Osteoblast (primary cell): ENCODE data around the gene PIGT. TPM values are rescaled to one million over a fixed set of nuclear protein-coding genes. Genes with fewer than 3 reads are reported as not detected.
A peak's percentile ranks its signal among the peaks of the same experiment; 100 is the strongest.

ENCODE experiments used
- DNase-seq: peaks from one replicate; pipeline ENCODE4 v3.0.0; 2011; ENCODE audit warnings: low spot score, mixed read lengths; ENCODE audit not compliant: insufficient read length; ENCODE audit errors: missing footprints
- H2AFZ ChIP-seq: 2 replicates; pipeline ENCODE4 v1.6.0; 2011; ENCODE audit warnings: mild to moderate bottlenecking, low read length
- H3K27ac ChIP-seq: 2 replicates; pipeline ENCODE4 v1.5.1; 2011; ENCODE audit warnings: mild to moderate bottlenecking, low read depth, low read length, moderate library complexity
- H3K27me3 ChIP-seq: 2 replicates; pipeline ENCODE4 v1.6.0; 2012; ENCODE audit warnings: mild to moderate bottlenecking, control low read depth, inconsistent platforms, low read length, moderate library complexity; ENCODE audit not compliant: insufficient read depth
- H3K36me3 ChIP-seq: 2 replicates; pipeline ENCODE4 v1.5.1; 2011; ENCODE audit warnings: mild to moderate bottlenecking, low read length, control low read depth, moderate library complexity; ENCODE audit not compliant: insufficient read depth
- H3K4me1 ChIP-seq: 2 replicates; pipeline ENCODE4 v1.5.1; 2011; ENCODE audit warnings: mild to moderate bottlenecking, low read length, control low read depth, moderate library complexity; ENCODE audit not compliant: insufficient read depth
- H3K4me2 ChIP-seq: 2 replicates; pipeline ENCODE4 v1.6.0; 2011; ENCODE audit warnings: mild to moderate bottlenecking, low read length; ENCODE audit not compliant: insufficient read depth
- H3K4me3 ChIP-seq: fragments of 200-600 bp; sonication (generic); 3 replicates; pipeline ENCODE4 v1.5.1; 2012; ENCODE audit warnings: mild to moderate bottlenecking, low read length, inconsistent platforms; ENCODE audit not compliant: insufficient read depth
- H3K79me2 ChIP-seq: 2 replicates; pipeline ENCODE4 v1.6.0; 2012; ENCODE audit warnings: mild to moderate bottlenecking, low read length, control low read depth, inconsistent platforms; ENCODE audit not compliant: insufficient read depth
- H3K9me3 ChIP-seq: 2 replicates; pipeline ENCODE4 v1.5.1; 2011; ENCODE audit warnings: low read depth, low read length, control low read depth
- H4K20me1 ChIP-seq: 2 replicates; pipeline ENCODE4 v1.6.0; 2012; ENCODE audit warnings: mild to moderate bottlenecking, low read length, control low read depth; ENCODE audit not compliant: insufficient read depth
- CTCF ChIP-seq: IDR thresholded peaks from 2 replicates; pipeline ENCODE4 v1.5.1; 2011; ENCODE audit warnings: mild to moderate bottlenecking, low read depth, low read length, moderate library complexity; ENCODE audit errors: extremely low read depth
- total RNA-seq: library from RNA; depleted of rRNA; stranded (reverse); fragments of >200 nt; gene quantifications from 2 replicates; pipeline ENCODE4 v1.2.3, GENCODE V29; 2012

The PIGT gene
- 52.8 and 56.6 TPM in 2 replicates for total RNA-seq

- TF ChIP-seq CTCF, result no peak
- peaks cover 8% of the 10 kb centered on the region for H4K20me1 ChIP-seq
- peak; percentile 93 for DNase-seq
- H3K27ac ChIP-seq, result peak within 1 kb of the TSS; percentile 82
- H3K27me3 ChIP-seq, result no peaks in the 10 kb centered on the region
- peak within 1 kb of the TSS; percentile 92 for H3K4me2 ChIP-seq
- no peaks in the 10 kb centered on the region for H3K9me3 ChIP-seq
- H3K36me3 ChIP-seq, result peaks cover 15% of the 10 kb centered on the region
- H3K4me3 ChIP-seq, result peak within 1 kb of the TSS; percentile 83
- peak within 1 kb of the TSS; percentile 63 for H2AFZ ChIP-seq
- peaks cover 34% of the 10 kb centered on the region for H3K79me2 ChIP-seq
- peaks cover 25% of the 10 kb centered on the region for H3K4me1 ChIP-seq
Measured at GRCh38 chr20:45415822-45416637, at the start of gene PIGT. PIGT (plus strand) TSS chr20:45416141; CDS start chr20:45416157, 16 bp downstream.

- Histone ChIP-seq H3K4me1 (peaks cover 10% of the 10 kb centered on the region), H3K27me3 (no peaks in the 10 kb centered on the region), H4K20me1 (peaks cover 5% of the 10 kb centered on the region), H3K4me2 (no peak overlapping the region), H3K36me3 (peaks cover 23% of the 10 kb centered on the region), H3K9me3 (no peaks in the 10 kb centered on the region), H3K27ac (no peak overlapping the region), H2AFZ (no peak overlapping the region), H3K4me3 (no peak overlapping the region), H3K79me2 (peaks cover 25% of the 10 kb centered on the region)
- TF ChIP-seq CTCF, result no peak
- no peak for DNase-seq
Measured at GRCh38 chr20:45366192-45366591, 49.7 kb upstream of the PIGT start.

- Histone ChIP-seq H3K4me3 (no peak overlapping the region), H3K4me1 (peaks cover 10% of the 10 kb centered on the region), H3K36me3 (peaks cover 23% of the 10 kb centered on the region), H3K27me3 (no peaks in the 10 kb centered on the region), H3K9me3 (no peaks in the 10 kb centered on the region), H3K4me2 (no peak overlapping the region), H2AFZ (no peak overlapping the region), H3K79me2 (peaks cover 25% of the 10 kb centered on the region), H4K20me1 (peaks cover 5% of the 10 kb centered on the region), H3K27ac (no peak overlapping the region)
- peak; percentile 38 for DNase-seq
- TF ChIP-seq CTCF, result no peak
Measured at GRCh38 chr20:45366631-45367030, 49.3 kb upstream of the PIGT start.

- Histone ChIP-seq H4K20me1 (peaks cover 5% of the 10 kb centered on the region), H3K4me3 (no peak overlapping the region), H3K27ac (no peak overlapping the region), H3K27me3 (no peaks in the 10 kb centered on the region), H2AFZ (no peak overlapping the region), H3K36me3 (peaks cover 23% of the 10 kb centered on the region), H3K4me1 (peaks cover 10% of the 10 kb centered on the region), H3K4me2 (no peak overlapping the region), H3K9me3 (no peaks in the 10 kb centered on the region), H3K79me2 (peaks cover 25% of the 10 kb centered on the region)
- no peak for TF ChIP-seq CTCF
- DNase-seq, result no peak
Measured at GRCh38 chr20:45367126-45367525, 48.8 kb upstream of the PIGT start.
